Mesenchymal stem cell (in vitro differentiated cells and primary cell): Measurements from ENCODE around the gene NLRP3.
"Not testable (repeated sequence)": the region's sequence is repeated elsewhere in the genome, so short reads cannot be mapped to it uniquely, and the experiment has no call there.

ENCODE experiments used
- DNase-seq: peaks from one replicate; pipeline ENCODE4 v3.0.0-alpha.2; 2013
- H2AFZ ChIP-seq: one replicate; pipeline ENCODE4 v1.6.1; 2013; ENCODE audit warnings: low read depth, mild to moderate bottlenecking, control low read depth, inconsistent platforms, low read length, moderate library complexity
- H2AK5ac ChIP-seq: 2 replicates; pipeline ENCODE4 v1.6.1; 2013; ENCODE audit warnings: low read length, moderate library complexity, mild to moderate bottlenecking, inconsistent platforms; ENCODE audit not compliant: severe bottlenecking
- H2BK120ac ChIP-seq: one replicate; pipeline ENCODE4 v1.6.1; 2013; ENCODE audit warnings: low read depth, mild to moderate bottlenecking, inconsistent platforms, low read length, moderate library complexity
- H2BK12ac ChIP-seq, 2 experiments: one replicate each; pipeline ENCODE4 v1.6.1; 2013; ENCODE audit warnings: inconsistent platforms in 2 of 2, low read length in 2 of 2, mild to moderate bottlenecking in 2 of 2, moderate library complexity in 2 of 2, control low read depth in 1 of 2
- H2BK15ac ChIP-seq: one replicate; pipeline ENCODE4 v1.6.1; 2013; ENCODE audit warnings: mild to moderate bottlenecking, low read depth, inconsistent platforms; ENCODE audit not compliant: poor library complexity, severe bottlenecking
- H2BK5ac ChIP-seq: 2 replicates; pipeline ENCODE4 v1.6.1; 2013; ENCODE audit warnings: low read depth, mild to moderate bottlenecking, low read length, control low read depth, inconsistent platforms; ENCODE audit not compliant: poor library complexity, severe bottlenecking
- H3K14ac ChIP-seq, 2 experiments: one replicate each; pipeline ENCODE4 v1.6.1; 2013; ENCODE audit warnings: inconsistent platforms in 2 of 2, low read length in 2 of 2, control low read depth in 1 of 2, mild to moderate bottlenecking in 1 of 2, moderate library complexity in 1 of 2
- H3K18ac ChIP-seq, 2 experiments: one replicate each; pipeline ENCODE4 v1.6.1; 2013; ENCODE audit warnings: inconsistent platforms in 2 of 2, low read length in 2 of 2, control low read depth in 1 of 2, low read depth in 1 of 2, mild to moderate bottlenecking in 1 of 2
- H3K23ac ChIP-seq, 2 experiments: one replicate each; pipeline ENCODE4 v1.6.1; 2013; ENCODE audit warnings: inconsistent platforms in 2 of 2, low read length in 2 of 2, mild to moderate bottlenecking in 2 of 2, moderate library complexity in 2 of 2, control low read depth in 1 of 2
- H3K27ac ChIP-seq: 2 replicates; pipeline ENCODE4 v1.5.1; 2013; ENCODE audit warnings: mild to moderate bottlenecking, moderate library complexity, low read length, control low read depth, inconsistent platforms; ENCODE audit not compliant: poor library complexity, severe bottlenecking
- H3K27me3 ChIP-seq, 2 experiments: 2 replicates each; pipeline versions ENCODE4 v1.6.1 to v1.7.0; 2013; ENCODE audit warnings: low read length in 2 of 2, mild to moderate bottlenecking in 2 of 2, moderate library complexity in 2 of 2, control low read depth in 1 of 2, inconsistent platforms in 1 of 2; ENCODE audit not compliant: control insufficient read depth in 1 of 2, insufficient read depth in 1 of 2
- H3K36me3 ChIP-seq, 2 experiments: 2 replicates each; pipeline versions ENCODE4 v1.6.1 to v1.7.0; 2013; ENCODE audit warnings: low read length in 2 of 2, control low read depth in 1 of 2, inconsistent platforms in 1 of 2, low read depth in 1 of 2, mild to moderate bottlenecking in 1 of 2; ENCODE audit not compliant: insufficient read depth in 2 of 2, control insufficient read depth in 1 of 2
- H3K4ac ChIP-seq, 2 experiments: one replicate each; pipeline ENCODE4 v1.6.1; 2013; ENCODE audit warnings: inconsistent platforms in 2 of 2, low read length in 2 of 2, mild to moderate bottlenecking in 2 of 2, moderate library complexity in 2 of 2, control low read depth in 1 of 2, low read depth in 1 of 2
- H3K4me1 ChIP-seq: 2 replicates; pipeline ENCODE4 v1.6.1; 2013; ENCODE audit warnings: low read depth, low read length, control low read depth; ENCODE audit not compliant: control insufficient read depth, insufficient read depth
- H3K4me2 ChIP-seq: 2 replicates; pipeline ENCODE4 v1.6.1; 2013; ENCODE audit warnings: low read length, mild to moderate bottlenecking, inconsistent platforms; ENCODE audit not compliant: poor library complexity, severe bottlenecking
- H3K4me3 ChIP-seq, 2 experiments: 2 replicates each; pipeline versions ENCODE4 v1.5.1 to v1.7.0; 2013; ENCODE audit warnings: low read length in 2 of 2, mild to moderate bottlenecking in 2 of 2, control low read depth in 1 of 2, low read depth in 1 of 2; ENCODE audit not compliant: insufficient read depth in 1 of 2
- H3K79me1 ChIP-seq: replicated peaks from 2 replicates; pipeline ENCODE4 v1.6.1; 2013; ENCODE audit warnings: mild to moderate bottlenecking, control low read depth, low read length, inconsistent platforms; ENCODE audit not compliant: poor library complexity, severe bottlenecking
- H3K9ac ChIP-seq: 2 replicates; pipeline ENCODE4 v1.7.0; 2013; ENCODE audit warnings: mild to moderate bottlenecking, low read length, moderate library complexity
- H3K9me3 ChIP-seq: 2 replicates; pipeline ENCODE4 v1.7.0; 2013; ENCODE audit warnings: mild to moderate bottlenecking, low read length; ENCODE audit not compliant: control insufficient read depth
- H4K8ac ChIP-seq: one replicate; pipeline ENCODE4 v1.6.1; 2013; ENCODE audit warnings: inconsistent platforms, mild to moderate bottlenecking, low read length, moderate library complexity
- H4K91ac ChIP-seq: one replicate; pipeline ENCODE4 v1.6.1; 2013; ENCODE audit warnings: mild to moderate bottlenecking, low read length, inconsistent platforms
- WGBS: methylation state at CpG from one replicate; pipeline ENCODE4 v1.1.7; 2013; ENCODE audit warnings: mixed read lengths; 5-methylcytosine and 5-hydroxymethylcytosine counted together

The NLRP3 gene

GRCh38 chr1:247392088-247392487 is 23.9 kb upstream of the NLRP3 start:
- Histone ChIP-seq H3K23ac (no peak overlapping the region), H2AFZ (no peak overlapping the region), H3K14ac (no peak overlapping the region), H3K18ac (no peak overlapping the region), H3K4me1 (peaks cover 1% of the 10 kb centered on the region), H3K36me3 (no peaks in the 10 kb centered on the region), H2BK5ac (no peak overlapping the region), H4K8ac (no peak overlapping the region), H3K4me3 (no peak overlapping the region), H3K4me2 (no peak overlapping the region), H3K27ac (no peak overlapping the region), H2BK120ac (no peak overlapping the region), H2BK15ac (no peak overlapping the region), H3K9me3 (no peaks in the 10 kb centered on the region), H4K91ac (no peak overlapping the region), H2AK5ac (no peak overlapping the region), H3K4ac (no peak overlapping the region), H2BK12ac (no peak overlapping the region), H3K9ac (no peak overlapping the region), H3K27me3 (peaks cover 0 to 5% of the 10 kb centered on the region in 2 experiments), H3K79me1 (no peaks in the 10 kb centered on the region)
- WGBS = no CpG with 5 or more reads among the region's 1 CpG
- DNase-seq = no peak

GRCh38 chr1:247395075-247395474 is 20.9 kb upstream of the NLRP3 start:
- H3K27ac ChIP-seq, H3K4me3 ChIP-seq, H3K4ac ChIP-seq, H2AK5ac ChIP-seq, H2BK5ac ChIP-seq, H3K9ac ChIP-seq, H2BK120ac ChIP-seq, H3K27me3 ChIP-seq, H3K23ac ChIP-seq, H3K36me3 ChIP-seq, H3K14ac ChIP-seq, H3K18ac ChIP-seq, H3K4me2 ChIP-seq, DNase-seq, H2BK15ac ChIP-seq, H4K91ac ChIP-seq, H3K9me3 ChIP-seq, H2BK12ac ChIP-seq, H2AFZ ChIP-seq, H3K4me1 ChIP-seq, H3K79me1 ChIP-seq, H4K8ac ChIP-seq: not testable (repeated sequence)
- 81% methylated on average over 7 of the region's 8 CpGs for WGBS

DNA sequence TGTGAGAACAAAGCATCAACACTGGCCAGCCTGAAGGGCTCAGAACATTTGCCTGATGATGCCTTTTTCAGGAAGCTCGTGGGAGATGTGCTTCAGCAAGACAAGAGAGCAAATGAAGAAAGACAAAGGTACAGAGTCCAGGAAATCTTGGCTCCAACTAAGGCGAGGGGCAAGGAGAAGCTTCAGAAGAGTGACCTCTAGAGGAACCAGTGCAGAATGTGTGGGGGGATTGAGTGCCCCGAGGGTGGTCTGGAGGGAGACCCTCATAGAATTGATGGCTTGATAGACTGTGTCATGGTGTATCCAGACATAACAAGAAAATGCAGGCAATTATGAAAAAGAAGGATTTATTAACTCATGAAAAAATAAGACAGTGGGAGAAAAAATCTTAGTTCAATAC is 15.3 kb upstream of the NLRP3 start:
- WGBS = 30% methylated on average over 3 of the region's 3 CpGs
- Histone ChIP-seq H4K91ac (no peak overlapping the region), H3K27ac (no peak overlapping the region)

GRCh38 chr1:247401310-247402119 is 14.5 kb upstream of the NLRP3 start:
- no peak overlapping the region for H4K8ac ChIP-seq
- H3K4ac ChIP-seq = no peak overlapping the region
- no peak overlapping the region for H3K18ac ChIP-seq
- H2BK120ac ChIP-seq = no peak overlapping the region
- no peak overlapping the region for H2BK12ac ChIP-seq
- no peak overlapping the region for H3K9ac ChIP-seq
- H3K27ac ChIP-seq = no peak overlapping the region
- no peak overlapping the region for H2BK15ac ChIP-seq
- H3K9me3 ChIP-seq = no peaks in the 10 kb centered on the region
- H3K4me3 ChIP-seq = no peak overlapping the region
- WGBS = 91% methylated on average over 10 of the region's 10 CpGs
- H3K36me3 ChIP-seq = no peaks in the 10 kb centered on the region
- H4K91ac ChIP-seq = no peak overlapping the region
- H2AFZ ChIP-seq = no peak overlapping the region
- H2AK5ac ChIP-seq = no peak overlapping the region
- H3K79me1 ChIP-seq = no peaks in the 10 kb centered on the region
- DNase-seq = no peak
- no peak overlapping the region for H3K14ac ChIP-seq
- no peak overlapping the region for H3K23ac ChIP-seq
- no peaks in the 10 kb centered on the region for H3K27me3 ChIP-seq
- H3K4me1 ChIP-seq = no peaks in the 10 kb centered on the region
- no peak overlapping the region for H3K4me2 ChIP-seq
- H2BK5ac ChIP-seq = no peak overlapping the region

More for the DNA sequence above, 15.3 kb upstream of the NLRP3 start:
- Histone ChIP-seq H3K9ac (no peak overlapping the region), H3K4me3 (no peak overlapping the region), H2BK120ac (no peak overlapping the region), H3K4ac (no peak overlapping the region), H3K14ac (no peak overlapping the region), H2AFZ (no peak overlapping the region), H2AK5ac (no peak overlapping the region), H2BK15ac (no peak overlapping the region), H3K18ac (no peak overlapping the region), H3K4me1 (no peaks in the 10 kb centered on the region), H4K8ac (no peak overlapping the region), H3K27me3 (no peaks in the 10 kb centered on the region), H3K36me3 (no peaks in the 10 kb centered on the region), H3K9me3 (no peaks in the 10 kb centered on the region), H3K23ac (no peak overlapping the region), H3K79me1 (no peaks in the 10 kb centered on the region), H2BK5ac (no peak overlapping the region), H3K4me2 (no peak overlapping the region), H2BK12ac (no peak overlapping the region)
- no peak for DNase-seq
